HEK293 (cell line): ENCODE data around the gene CFAP299.

Experiments
- CTCF ChIA-PET: fragments of 350-600 bp; formaldehyde crosslinking; extraction: SDS; loops from one replicate; lab custom pipeline; 2021; ENCODE audit warnings: antibody characterized with exemption; lab: Yijun Ruan, JAX
- POLR2A ChIA-PET: fragments of 300-600 bp; formaldehyde crosslinking; extraction: SDS; loops from one replicate; lab custom pipeline; 2020; ENCODE audit warnings: antibody characterized with exemption, inconsistent platforms; lab: Yijun Ruan, JAX
- H3K27ac ChIP-seq: fragments of 200-500 bp; sonication (Bioruptor generic); 2 replicates; pipeline ENCODE4 v1.5.1; 2014; ENCODE audit warnings: low read depth, low read length, control low read depth, inconsistent platforms; ENCODE audit errors: extremely low read depth
- H3K36me3 ChIP-seq, 2 experiments: fragments of 200-500 bp in 1 of 2; sonication (Bioruptor generic) in 1 of 2; 1 replicate in 1 of 2; 2 replicates in 1 of 2; pipeline ENCODE4 v1.5.1; 2014 to 2017; ENCODE audit warnings: inconsistent platforms in 2 of 2, low read length in 2 of 2; ENCODE audit not compliant: control insufficient read depth in 2 of 2, insufficient read depth in 1 of 2
- H3K4me1 ChIP-seq: fragments of 200-500 bp; sonication (Bioruptor generic); 2 replicates; pipeline ENCODE4 v1.5.1; 2014; ENCODE audit warnings: mild to moderate bottlenecking, low read length, inconsistent platforms; ENCODE audit not compliant: control insufficient read depth, insufficient read depth
- H3K4me3 ChIP-seq: 2 replicates; pipeline ENCODE4 v1.5.1; 2011; ENCODE audit warnings: low read depth, mild to moderate bottlenecking, control low read depth, low read length, moderate library complexity
- H3K9me3 ChIP-seq: fragments of 200-500 bp; sonication (Bioruptor generic); 2 replicates; pipeline ENCODE4 v1.5.1; 2014; ENCODE audit warnings: low read depth, low read length, inconsistent platforms; ENCODE audit not compliant: control insufficient read depth, insufficient read depth
- GLI4 ChIP-seq: fragments of 450-650 bp; formaldehyde crosslinking; IDR thresholded peaks from 2 replicates; pipeline ENCODE4 v1.5.1; 2016; ENCODE audit warnings: missing biosample characterization, missing genetic modification characterization
- HOXA7 ChIP-seq: sonication (generic); formaldehyde crosslinking; IDR thresholded peaks from 2 replicates; pipeline ENCODE4 v1.8.1; 2022; ENCODE audit warnings: missing genetic modification reagents, borderline replicate concordance
- OVOL3 ChIP-seq: fragments of 450-650 bp; formaldehyde crosslinking; IDR thresholded peaks from 2 replicates; pipeline ENCODE4 v1.5.1; 2016; ENCODE audit warnings: missing biosample characterization, missing genetic modification characterization
- REPIN1 ChIP-seq: fragments of 450-650 bp; formaldehyde crosslinking; IDR thresholded peaks from 2 replicates; pipeline ENCODE4 v1.5.1; 2017; ENCODE audit warnings: missing biosample characterization, missing genetic modification characterization, low read depth
- SP3 ChIP-seq: fragments of 450-650 bp; formaldehyde crosslinking; IDR thresholded peaks from 2 replicates; pipeline ENCODE4 v1.5.1; 2016; ENCODE audit warnings: missing biosample characterization, missing genetic modification characterization
- WT1 ChIP-seq: fragments of 450-650 bp; formaldehyde crosslinking; IDR thresholded peaks from 2 replicates; pipeline ENCODE4 v1.5.1; 2016; ENCODE audit warnings: missing biosample characterization, missing genetic modification characterization
- ZNF146 ChIP-seq: fragments of 450-650 bp; formaldehyde crosslinking; IDR thresholded peaks from 2 replicates; pipeline ENCODE4 v1.5.1; 2016; ENCODE audit warnings: missing biosample characterization, missing genetic modification characterization
- ZNF223 ChIP-seq: fragments of 450-650 bp; formaldehyde crosslinking; IDR thresholded peaks from 2 replicates; pipeline ENCODE4 v1.5.1; 2016; ENCODE audit warnings: missing biosample characterization, missing genetic modification characterization
- ZNF274 ChIP-seq, 2 experiments: fragments of 200-500 bp in 1 of 2; fragments of 450-650 bp in 1 of 2; sonication (Bioruptor generic) in 1 of 2; formaldehyde crosslinking in 1 of 2; IDR thresholded peaks; 2 replicates each; pipeline versions ENCODE4 v1.5.1 to v1.6.1; 2014 to 2016; ENCODE audit warnings: borderline replicate concordance in 1 of 2, inconsistent platforms in 1 of 2, low read length in 1 of 2, missing biosample characterization in 1 of 2, missing genetic modification characterization in 1 of 2
- ZNF366 ChIP-seq: fragments of 450-650 bp; formaldehyde crosslinking; conservative IDR thresholded peaks from 2 replicates; pipeline ENCODE4 v1.5.1; 2016; ENCODE audit warnings: missing biosample characterization, missing genetic modification characterization
- ZNF404 ChIP-seq: fragments of 450-650 bp; formaldehyde crosslinking; IDR thresholded peaks from 2 replicates; pipeline ENCODE4 v1.5.1; 2017; ENCODE audit warnings: missing biosample characterization, missing genetic modification characterization
- ZNF473 ChIP-seq: fragments of 450-650 bp; formaldehyde crosslinking; IDR thresholded peaks from 2 replicates; pipeline ENCODE4 v1.5.1; 2017; ENCODE audit warnings: missing biosample characterization, missing genetic modification characterization
- ZNF514 ChIP-seq: fragments of 450-650 bp; formaldehyde crosslinking; IDR thresholded peaks from 2 replicates; pipeline ENCODE4 v1.5.1; 2016; ENCODE audit warnings: missing biosample characterization, missing genetic modification characterization
- ZNF529 ChIP-seq: fragments of 450-650 bp; formaldehyde crosslinking; IDR thresholded peaks from 2 replicates; pipeline ENCODE4 v1.5.1; 2017; ENCODE audit warnings: missing genetic modification characterization, missing biosample characterization; ENCODE audit not compliant: insufficient replicate concordance
- ZNF658 ChIP-seq: fragments of 450-650 bp; formaldehyde crosslinking; IDR thresholded peaks from 2 replicates; pipeline ENCODE4; 2016; ENCODE audit warnings: missing biosample characterization, missing genetic modification characterization
- ZNF785 ChIP-seq: fragments of 450-650 bp; formaldehyde crosslinking; IDR thresholded peaks from 2 replicates; pipeline ENCODE4 v1.5.1; 2016; ENCODE audit warnings: missing biosample characterization, missing genetic modification characterization
- TF ChIP-seq, protein P1 (sequence below): fragments of 450-650 bp; formaldehyde crosslinking; IDR thresholded peaks from 2 replicates; pipeline ENCODE4 v1.5.1; 2016; ENCODE audit warnings: missing biosample characterization, missing genetic modification characterization
- TF ChIP-seq, protein P2 (sequence below): fragments of 450-650 bp; formaldehyde crosslinking; IDR thresholded peaks from 2 replicates; pipeline ENCODE4 v1.5.1; 2016; ENCODE audit warnings: missing biosample characterization, missing genetic modification characterization, borderline replicate concordance
- TF ChIP-seq, protein P3 (sequence below): fragments of 450-650 bp; formaldehyde crosslinking; IDR thresholded peaks from 2 replicates; pipeline ENCODE4 v1.5.1; 2016; ENCODE audit warnings: missing biosample characterization, missing genetic modification characterization

Gene CFAP299

DNA sequence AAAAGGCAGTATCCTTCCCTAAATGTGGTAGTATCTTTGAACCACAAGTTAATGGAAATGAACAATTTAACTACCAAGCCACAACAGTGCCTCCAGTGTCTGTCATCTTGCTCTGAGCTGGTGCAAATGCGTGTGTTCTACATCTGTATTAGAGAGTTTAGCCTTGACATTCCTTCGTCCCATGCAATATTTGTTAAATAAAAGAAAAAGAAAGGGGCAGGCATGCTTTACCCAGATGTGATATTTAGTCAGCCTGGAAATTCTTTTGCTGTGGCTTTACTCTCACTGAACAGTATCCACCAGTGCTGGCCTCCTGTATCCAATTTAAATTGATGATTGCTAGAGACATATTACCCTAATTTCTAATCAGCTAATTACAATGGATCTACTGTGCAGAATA is 310.5 kb downstream of the CFAP299 start:
- CTCF ChIA-PET: no interaction called here
- TF ChIP-seq ZNF146 (tag by site-specific recombination): no peak
- no peak for TF ChIP-seq HOXA7 (CRISPR knock-in tag)
- TF ChIP-seq ZNF473 (tag by site-specific recombination): no peak
- TF ChIP-seq, all 188 proteins: peak for 0
- Histone ChIP-seq H3K4me3 (no peak overlapping the region), H3K9me3 (no peaks in the 10 kb centered on the region), H3K36me3 (no peaks in the 10 kb centered on the region), H3K27ac (no peak overlapping the region), H3K4me1 (no peaks in the 10 kb centered on the region)
- POLR2A ChIA-PET: no interaction called here

DNA sequence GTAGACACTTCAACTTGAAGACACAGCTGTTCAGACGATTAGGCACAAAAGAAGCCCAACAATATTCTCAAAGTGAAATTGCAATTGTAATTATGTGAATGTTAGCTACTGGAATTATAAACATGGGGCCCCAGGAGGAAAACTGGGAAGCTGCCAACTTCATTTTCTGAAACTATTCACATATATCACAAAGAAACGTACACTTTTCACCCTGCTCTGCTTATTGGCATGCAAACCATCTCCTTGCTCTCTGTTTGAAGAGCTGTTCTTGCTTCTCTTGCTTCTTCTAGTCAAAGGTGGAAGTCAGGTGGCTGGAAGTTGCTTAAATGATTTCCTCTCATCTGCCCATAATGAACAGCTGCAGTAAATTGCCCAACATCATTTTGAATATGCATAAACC is 320.1 kb downstream of the CFAP299 start:
- Histone ChIP-seq H3K36me3 (no peaks in the 10 kb centered on the region), H3K9me3 (no peaks in the 10 kb centered on the region), H3K4me1 (no peaks in the 10 kb centered on the region), H3K4me3 (no peak overlapping the region), H3K27ac (no peak overlapping the region)
- TF ChIP-seq ZNF658 (tag by site-specific recombination) (no peak), WT1 (tag by site-specific recombination) (no peak), SP3 (tag by site-specific recombination) (no peak), ZNF785 (tag by site-specific recombination) (no peak), ZNF404 (tag by site-specific recombination) (no peak), ZNF274 (IDR thresholded peaks at IDR 0.05; ENCODE audit: low read length) (no peak), ZNF274 (tag by site-specific recombination; IDR thresholded peaks at IDR 0.05; ENCODE audit: borderline replicate concordance) (no peak), ZNF223 (tag by site-specific recombination) (no peak), ZNF366 (tag by site-specific recombination) (no peak), REPIN1 (tag by site-specific recombination) (no peak), ZNF514 (no peak), ZNF529 (no peak), GLI4 (tag by site-specific recombination) (no peak), OVOL3 (tag by site-specific recombination) (no peak)
- TF ChIP-seq, protein P1, sequence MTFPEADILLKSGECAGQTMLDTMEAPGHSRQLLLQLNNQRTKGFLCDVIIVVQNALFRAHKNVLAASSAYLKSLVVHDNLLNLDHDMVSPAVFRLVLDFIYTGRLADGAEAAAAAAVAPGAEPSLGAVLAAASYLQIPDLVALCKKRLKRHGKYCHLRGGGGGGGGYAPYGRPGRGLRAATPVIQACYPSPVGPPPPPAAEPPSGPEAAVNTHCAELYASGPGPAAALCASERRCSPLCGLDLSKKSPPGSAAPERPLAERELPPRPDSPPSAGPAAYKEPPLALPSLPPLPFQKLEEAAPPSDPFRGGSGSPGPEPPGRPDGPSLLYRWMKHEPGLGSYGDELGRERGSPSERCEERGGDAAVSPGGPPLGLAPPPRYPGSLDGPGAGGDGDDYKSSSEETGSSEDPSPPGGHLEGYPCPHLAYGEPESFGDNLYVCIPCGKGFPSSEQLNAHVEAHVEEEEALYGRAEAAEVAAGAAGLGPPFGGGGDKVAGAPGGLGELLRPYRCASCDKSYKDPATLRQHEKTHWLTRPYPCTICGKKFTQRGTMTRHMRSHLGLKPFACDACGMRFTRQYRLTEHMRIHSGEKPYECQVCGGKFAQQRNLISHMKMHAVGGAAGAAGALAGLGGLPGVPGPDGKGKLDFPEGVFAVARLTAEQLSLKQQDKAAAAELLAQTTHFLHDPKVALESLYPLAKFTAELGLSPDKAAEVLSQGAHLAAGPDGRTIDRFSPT (tag by site-specific recombination): no peak
- TF ChIP-seq, protein P2, sequence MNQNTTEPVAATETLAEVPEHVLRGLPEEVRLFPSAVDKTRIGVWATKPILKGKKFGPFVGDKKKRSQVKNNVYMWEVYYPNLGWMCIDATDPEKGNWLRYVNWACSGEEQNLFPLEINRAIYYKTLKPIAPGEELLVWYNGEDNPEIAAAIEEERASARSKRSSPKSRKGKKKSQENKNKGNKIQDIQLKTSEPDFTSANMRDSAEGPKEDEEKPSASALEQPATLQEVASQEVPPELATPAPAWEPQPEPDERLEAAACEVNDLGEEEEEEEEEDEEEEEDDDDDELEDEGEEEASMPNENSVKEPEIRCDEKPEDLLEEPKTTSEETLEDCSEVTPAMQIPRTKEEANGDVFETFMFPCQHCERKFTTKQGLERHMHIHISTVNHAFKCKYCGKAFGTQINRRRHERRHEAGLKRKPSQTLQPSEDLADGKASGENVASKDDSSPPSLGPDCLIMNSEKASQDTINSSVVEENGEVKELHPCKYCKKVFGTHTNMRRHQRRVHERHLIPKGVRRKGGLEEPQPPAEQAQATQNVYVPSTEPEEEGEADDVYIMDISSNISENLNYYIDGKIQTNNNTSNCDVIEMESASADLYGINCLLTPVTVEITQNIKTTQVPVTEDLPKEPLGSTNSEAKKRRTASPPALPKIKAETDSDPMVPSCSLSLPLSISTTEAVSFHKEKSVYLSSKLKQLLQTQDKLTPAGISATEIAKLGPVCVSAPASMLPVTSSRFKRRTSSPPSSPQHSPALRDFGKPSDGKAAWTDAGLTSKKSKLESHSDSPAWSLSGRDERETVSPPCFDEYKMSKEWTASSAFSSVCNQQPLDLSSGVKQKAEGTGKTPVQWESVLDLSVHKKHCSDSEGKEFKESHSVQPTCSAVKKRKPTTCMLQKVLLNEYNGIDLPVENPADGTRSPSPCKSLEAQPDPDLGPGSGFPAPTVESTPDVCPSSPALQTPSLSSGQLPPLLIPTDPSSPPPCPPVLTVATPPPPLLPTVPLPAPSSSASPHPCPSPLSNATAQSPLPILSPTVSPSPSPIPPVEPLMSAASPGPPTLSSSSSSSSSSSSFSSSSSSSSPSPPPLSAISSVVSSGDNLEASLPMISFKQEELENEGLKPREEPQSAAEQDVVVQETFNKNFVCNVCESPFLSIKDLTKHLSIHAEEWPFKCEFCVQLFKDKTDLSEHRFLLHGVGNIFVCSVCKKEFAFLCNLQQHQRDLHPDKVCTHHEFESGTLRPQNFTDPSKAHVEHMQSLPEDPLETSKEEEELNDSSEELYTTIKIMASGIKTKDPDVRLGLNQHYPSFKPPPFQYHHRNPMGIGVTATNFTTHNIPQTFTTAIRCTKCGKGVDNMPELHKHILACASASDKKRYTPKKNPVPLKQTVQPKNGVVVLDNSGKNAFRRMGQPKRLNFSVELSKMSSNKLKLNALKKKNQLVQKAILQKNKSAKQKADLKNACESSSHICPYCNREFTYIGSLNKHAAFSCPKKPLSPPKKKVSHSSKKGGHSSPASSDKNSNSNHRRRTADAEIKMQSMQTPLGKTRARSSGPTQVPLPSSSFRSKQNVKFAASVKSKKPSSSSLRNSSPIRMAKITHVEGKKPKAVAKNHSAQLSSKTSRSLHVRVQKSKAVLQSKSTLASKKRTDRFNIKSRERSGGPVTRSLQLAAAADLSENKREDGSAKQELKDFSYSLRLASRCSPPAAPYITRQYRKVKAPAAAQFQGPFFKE (tag by site-specific recombination): no peak
- TF ChIP-seq, protein P3, sequence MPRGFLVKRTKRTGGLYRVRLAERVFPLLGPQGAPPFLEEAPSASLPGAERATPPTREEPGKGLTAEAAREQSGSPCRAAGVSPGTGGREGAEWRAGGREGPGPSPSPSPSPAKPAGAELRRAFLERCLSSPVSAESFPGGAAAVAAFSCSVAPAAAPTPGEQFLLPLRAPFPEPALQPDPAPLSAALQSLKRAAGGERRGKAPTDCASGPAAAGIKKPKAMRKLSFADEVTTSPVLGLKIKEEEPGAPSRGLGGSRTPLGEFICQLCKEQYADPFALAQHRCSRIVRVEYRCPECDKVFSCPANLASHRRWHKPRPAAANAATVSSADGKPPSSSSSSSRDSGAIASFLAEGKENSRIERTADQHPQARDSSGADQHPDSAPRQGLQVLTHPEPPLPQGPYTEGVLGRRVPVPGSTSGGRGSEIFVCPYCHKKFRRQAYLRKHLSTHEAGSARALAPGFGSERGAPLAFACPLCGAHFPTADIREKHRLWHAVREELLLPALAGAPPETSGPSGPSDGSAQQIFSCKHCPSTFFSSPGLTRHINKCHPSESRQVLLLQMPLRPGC (tag by site-specific recombination): no peak
- ChIA-PET CTCF (no interaction called here), POLR2A (no interaction called here)
